ENCODE data around the gene KCND3. TPM values are rescaled to one million over a fixed set of nuclear protein-coding genes. Genes with fewer than 3 reads are reported as not detected.

KCND3 gene
- total RNA-seq, 1 donor from 2014 or later, result 0.06 TPM

- TF ChIP-seq EZH2 (IDR thresholded peaks at IDR 0.05) (no peak), EZH2phosphoT487 (IDR thresholded peaks at IDR 0.05) (no peak), CTCF (IDR thresholded peaks at IDR 0.05) (no peak)
- Histone ChIP-seq H3K79me2 (ENCODE audit: low read depth) (peaks cover 16% of the 10 kb centered on the region), H3K27me3 (no peaks in the 10 kb centered on the region), H3K9me3 (ENCODE audit: low read depth) (no peaks in the 10 kb centered on the region), H4K20me1 (ENCODE audit: low read depth) (peaks cover 6% of the 10 kb centered on the region), H3K4me2 (no peak overlapping the region), H3K4me3 (no peak overlapping the region), H3K36me3 (no peaks in the 10 kb centered on the region), H2AFZ (replicated peaks) (no peak overlapping the region), H3F3A (ENCODE audit: low read depth) (peaks cover 43% of the 10 kb centered on the region), H3K27ac (no peak overlapping the region), H3K9ac (no peak overlapping the region), H3K4me1 (peaks cover 42% of the 10 kb centered on the region)
- no peak for DNase-seq (ENCODE audit: low spot score)
- H3K36me3 Mint-ChIP-seq, result no peaks in the 10 kb centered on the region
- no peak overlapping the region for H3K27ac Mint-ChIP-seq
- no peaks in the 10 kb centered on the region for H3K9me3 Mint-ChIP-seq
- H3K4me1 Mint-ChIP-seq, result peaks cover 28% of the 10 kb centered on the region
- H3K27me3 Mint-ChIP-seq (ENCODE audit: insufficient read depth, low read depth), result peaks cover 10% of the 10 kb centered on the region
- H3K4me3 Mint-ChIP-seq, result no peak overlapping the region
These were observed 237.4 kb downstream of the KCND3 start for GRCh38 chr1:111751906-111752575.

- H3K36me3 ChIP-seq, result no peaks in the 10 kb centered on the region
- peaks cover 12% of the 10 kb centered on the region for H3K27me3 Mint-ChIP-seq (ENCODE audit: insufficient read depth, low read depth)
- H4K20me1 ChIP-seq (ENCODE audit: low read depth), result no peaks in the 10 kb centered on the region
- H3K36me3 Mint-ChIP-seq, result no peaks in the 10 kb centered on the region
- peaks cover 4% of the 10 kb centered on the region for H3K79me2 ChIP-seq (ENCODE audit: low read depth)
- peaks cover 43% of the 10 kb centered on the region for H3F3A ChIP-seq (ENCODE audit: low read depth)
- no peaks in the 10 kb centered on the region for H3K27me3 ChIP-seq
- no peaks in the 10 kb centered on the region for H3K9me3 Mint-ChIP-seq
- H2AFZ ChIP-seq (replicated peaks), result no peak overlapping the region
- TF ChIP-seq EZH2phosphoT487 (IDR thresholded peaks at IDR 0.05) (no peak), EZH2 (IDR thresholded peaks at IDR 0.05) (no peak), CTCF (IDR thresholded peaks at IDR 0.05) (no peak)
- H3K4me2 ChIP-seq, result peak overlapping the region; percentile 7
- peaks cover 21% of the 10 kb centered on the region for H3K4me1 Mint-ChIP-seq
- no peak overlapping the region for H3K27ac Mint-ChIP-seq
- H3K27ac ChIP-seq, result no peak overlapping the region
- H3K9ac ChIP-seq, result no peak overlapping the region
- peaks cover 36% of the 10 kb centered on the region for H3K4me1 ChIP-seq
- no peak overlapping the region for H3K4me3 ChIP-seq
- no peaks in the 10 kb centered on the region for H3K9me3 ChIP-seq (ENCODE audit: low read depth)
- H3K4me3 Mint-ChIP-seq, result no peak overlapping the region
- DNase-seq (ENCODE audit: low spot score), result no peak
These were observed 238.6 kb downstream of the KCND3 start for GRCh38 chr1:111750856-111751255.

- H3K4me3 ChIP-seq, result no peak overlapping the region
- Mint-ChIP-seq H3K27me3 (ENCODE audit: insufficient read depth, low read depth) (peaks cover 12% of the 10 kb centered on the region), H3K4me1 (peaks cover 19% of the 10 kb centered on the region), H3K4me3 (no peak overlapping the region), H3K9me3 (no peaks in the 10 kb centered on the region), H3K36me3 (no peaks in the 10 kb centered on the region), H3K27ac (peak overlapping the region; percentile 30)
- no peaks in the 10 kb centered on the region for H3K36me3 ChIP-seq
- DNase-seq (ENCODE audit: low spot score), result no peak
- no peak overlapping the region for H3K9ac ChIP-seq
- H3K79me2 ChIP-seq (ENCODE audit: low read depth), result peaks cover 3% of the 10 kb centered on the region
- H3K4me1 ChIP-seq, result peaks cover 35% of the 10 kb centered on the region
- no peak overlapping the region for H2AFZ ChIP-seq (replicated peaks)
- TF ChIP-seq EZH2phosphoT487 (IDR thresholded peaks at IDR 0.05), result no peak
- no peak for TF ChIP-seq EZH2 (IDR thresholded peaks at IDR 0.05)
- no peak for TF ChIP-seq CTCF (IDR thresholded peaks at IDR 0.05)
- no peaks in the 10 kb centered on the region for H3K27me3 ChIP-seq
- H3K4me2 ChIP-seq, result peak overlapping the region; percentile 66
- no peaks in the 10 kb centered on the region for H4K20me1 ChIP-seq (ENCODE audit: low read depth)
- H3K9me3 ChIP-seq (ENCODE audit: low read depth), result no peaks in the 10 kb centered on the region
- H3K27ac ChIP-seq, result no peak overlapping the region
- peaks cover 35% of the 10 kb centered on the region for H3F3A ChIP-seq (ENCODE audit: low read depth)
These were observed 239.8 kb downstream of the KCND3 start for GRCh38 chr1:111749628-111750027.

Measured in neural progenitor cell (in vitro differentiated cells).